ENCODE results near the gene GADL1.

The GADL1 gene

GRCh38 chr3:30686799-30687198, 207.7 kb downstream of the GADL1 start:
- no peak for TF ChIP-seq Cebpa-rat (IDR thresholded peaks at IDR 0.05)
- Histone ChIP-seq H3K9me3 (no peaks in the 10 kb centered on the region), H3K4me1 (peaks cover 96% of the 10 kb centered on the region)

GRCh38 chr3:30686176-30686575, 208.3 kb downstream of the GADL1 start:
- H4K20me1 ChIP-seq = peaks cover 100% of the 10 kb centered on the region
- H3K4me2 ChIP-seq = no peak overlapping the region
- no peaks in the 10 kb centered on the region for H3K9me3 ChIP-seq
- H3K4me3 ChIP-seq = no peak overlapping the region
- H3K36me3 ChIP-seq = peaks cover 99% of the 10 kb centered on the region
- H3K4me1 ChIP-seq = peaks cover 97% of the 10 kb centered on the region
- no peak overlapping the region for H3K27ac ChIP-seq
- no peak overlapping the region for H3K9ac ChIP-seq
- no peak for TF ChIP-seq Cebpa-rat (IDR thresholded peaks at IDR 0.05)
- H3K27me3 ChIP-seq = no peaks in the 10 kb centered on the region

More at GRCh38 chr3:30686799-30687198, 207.7 kb downstream of the GADL1 start:
- H3K4me3 ChIP-seq = no peak overlapping the region
- 0 out of 2 replicates have a peak overlapping the region, but pooled peaks have one; percentile 3 for H3K4me2 ChIP-seq
- no peak overlapping the region for H3K27ac ChIP-seq
- H4K20me1 ChIP-seq = peaks cover 100% of the 10 kb centered on the region
- no peak overlapping the region for H3K9ac ChIP-seq
- H3K27me3 ChIP-seq = no peaks in the 10 kb centered on the region
- H3K36me3 ChIP-seq = peaks cover 99% of the 10 kb centered on the region

- peaks cover 96% of the 10 kb centered on the region for H3K4me1 ChIP-seq
- peak overlapping the region; percentile 31 for H3K27ac ChIP-seq
Measured at GRCh38 chr3:30685267-30685667, 209.2 kb downstream of the GADL1 start.

DNA sequence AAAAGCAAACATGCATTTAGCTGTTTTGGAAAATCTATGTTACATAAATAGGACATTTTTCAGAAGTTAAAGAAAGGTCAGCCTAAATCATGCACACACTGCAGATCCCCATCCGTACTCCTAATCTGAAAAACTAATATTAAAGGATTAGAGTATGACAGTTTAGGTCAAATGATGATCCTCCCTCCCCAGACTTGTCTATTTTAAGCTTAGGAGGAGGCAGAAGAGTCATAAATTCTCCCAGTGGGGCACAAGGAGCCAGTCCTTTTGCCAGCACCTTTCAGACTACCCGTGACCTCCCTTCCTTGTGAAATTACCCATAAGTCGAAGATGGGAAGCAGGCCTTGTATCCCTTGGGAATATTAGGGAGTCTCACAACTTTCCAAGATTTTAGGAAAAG, 210.1 kb downstream of the GADL1 start:
- H3K9me3 ChIP-seq = no peaks in the 10 kb centered on the region
- no peaks in the 10 kb centered on the region for H3K27me3 ChIP-seq
- no peak overlapping the region for H3K9ac ChIP-seq
- H3K4me1 ChIP-seq = peaks cover 94% of the 10 kb centered on the region
- no peak overlapping the region for H3K4me2 ChIP-seq
- no peak for TF ChIP-seq Cebpa-rat (IDR thresholded peaks at IDR 0.05)
- H4K20me1 ChIP-seq = peaks cover 93% of the 10 kb centered on the region
- 0 out of 2 replicates have a peak overlapping the region, but pooled peaks have one; percentile 31 for H3K27ac ChIP-seq
- no peak overlapping the region for H3K4me3 ChIP-seq
- peaks cover 93% of the 10 kb centered on the region for H3K36me3 ChIP-seq

More at GRCh38 chr3:30685267-30685667, 209.2 kb downstream of the GADL1 start:
- TF ChIP-seq Cebpa-rat (IDR thresholded peaks at IDR 0.05) = no peak
- no peaks in the 10 kb centered on the region for H3K9me3 ChIP-seq
- H3K27me3 ChIP-seq = no peaks in the 10 kb centered on the region
- H3K4me3 ChIP-seq = no peak overlapping the region
- H3K9ac ChIP-seq = no peak overlapping the region
- H3K36me3 ChIP-seq = peaks cover 97% of the 10 kb centered on the region
- no peak overlapping the region; the same call in 1 of the 2 replicates for H3K4me2 ChIP-seq
- peaks cover 98% of the 10 kb centered on the region for H4K20me1 ChIP-seq

GRCh38 chr3:30683769-30684168, 210.7 kb downstream of the GADL1 start:
- Histone ChIP-seq H3K36me3 (peaks cover 93% of the 10 kb centered on the region), H3K9me3 (no peaks in the 10 kb centered on the region), H4K20me1 (peaks cover 93% of the 10 kb centered on the region), H3K9ac (no peak overlapping the region), H3K27ac (peak overlapping the region; percentile 40; the same call in 1 of the 2 replicates), H3K4me2 (0 out of 2 replicates have a peak overlapping the region, but pooled peaks have one; percentile 2), H3K4me3 (no peak overlapping the region), H3K27me3 (no peaks in the 10 kb centered on the region), H3K4me1 (peaks cover 94% of the 10 kb centered on the region)
- no peak for TF ChIP-seq Cebpa-rat (IDR thresholded peaks at IDR 0.05)

GRCh38 chr3:30682434-30683155, 211.9 kb downstream of the GADL1 start:
- no peak for TF ChIP-seq Cebpa-rat (IDR thresholded peaks at IDR 0.05)
- Histone ChIP-seq H3K4me3 (no peak overlapping the region), H3K27ac (no peak overlapping the region), H3K27me3 (no peaks in the 10 kb centered on the region), H3K36me3 (peaks cover 93% of the 10 kb centered on the region), H3K9me3 (no peaks in the 10 kb centered on the region), H3K4me2 (no peak overlapping the region), H3K9ac (no peak overlapping the region), H4K20me1 (peaks cover 93% of the 10 kb centered on the region), H3K4me1 (peaks cover 94% of the 10 kb centered on the region)

- no peak for TF ChIP-seq Cebpa-rat (IDR thresholded peaks at IDR 0.05)
- H3K36me3 ChIP-seq = peaks cover 93% of the 10 kb centered on the region
- no peak overlapping the region for H3K4me3 ChIP-seq
- H3K4me1 ChIP-seq = peaks cover 91% of the 10 kb centered on the region
- H3K27me3 ChIP-seq = no peaks in the 10 kb centered on the region
- H4K20me1 ChIP-seq = peaks cover 93% of the 10 kb centered on the region
- H3K4me2 ChIP-seq = peak overlapping the region; percentile 42
- peak overlapping the region; percentile 51 for H3K27ac ChIP-seq
- 0 out of 2 replicates have a peak overlapping the region, but pooled peaks have one; percentile 2 for H3K9ac ChIP-seq
- no peaks in the 10 kb centered on the region for H3K9me3 ChIP-seq
Measured at GRCh38 chr3:30681649-30682211, 212.7 kb downstream of the GADL1 start.

DNA sequence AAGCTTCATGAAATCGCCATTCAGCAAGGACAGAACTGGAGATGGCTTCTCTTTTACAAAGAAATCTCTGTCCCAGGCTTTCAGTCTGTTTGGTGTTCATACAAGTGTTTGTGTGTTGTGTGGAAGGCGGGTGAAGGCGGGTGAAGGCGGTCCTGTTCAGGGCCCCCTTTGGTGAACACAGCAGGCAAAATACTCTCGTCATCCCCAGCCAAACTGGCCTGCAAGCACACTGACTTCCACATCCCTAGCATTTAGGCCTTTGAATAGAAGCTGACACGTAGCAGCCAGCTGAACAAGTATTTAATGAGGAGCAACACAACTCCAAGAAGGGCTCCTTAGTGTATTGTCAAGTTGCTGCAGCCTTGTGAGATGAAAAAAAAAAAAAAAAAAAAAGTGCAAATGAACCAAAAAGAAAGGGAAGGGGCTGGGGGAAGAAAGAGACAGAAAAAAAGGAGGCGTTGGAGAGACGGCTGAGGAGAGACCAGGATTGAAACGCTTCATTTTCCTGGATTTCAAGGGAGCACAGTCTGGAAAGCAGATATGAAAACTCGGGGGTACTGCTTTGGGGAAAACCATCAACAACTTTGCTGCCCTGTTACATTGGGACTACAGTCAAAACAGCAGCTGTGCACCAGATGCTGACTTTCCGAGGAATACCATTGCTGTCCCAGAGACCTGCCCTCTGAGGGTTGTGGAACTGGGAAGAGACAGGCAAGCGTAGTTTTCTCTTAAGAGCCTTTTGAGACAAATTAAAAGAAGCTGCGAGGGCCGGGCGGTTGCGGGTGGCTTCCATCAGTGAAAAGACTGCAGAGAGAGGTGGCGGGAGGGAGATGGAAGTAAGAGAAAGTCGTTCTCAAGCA, 213.4 kb downstream of the GADL1 start:
- H3K9ac ChIP-seq = peak overlapping the region; percentile 10; the same call in 1 of the 2 replicates
- H3K27ac ChIP-seq = peak overlapping the region; percentile 51
- H3K4me3 ChIP-seq = no peak overlapping the region

GRCh38 chr3:30679045-30679444, 215.4 kb downstream of the GADL1 start:
- H3K4me2 ChIP-seq = peak overlapping the region; percentile 25; the same call in 1 of the 2 replicates

More for the DNA sequence above, 213.4 kb downstream of the GADL1 start:
- Histone ChIP-seq H3K36me3 (peaks cover 93% of the 10 kb centered on the region), H3K27me3 (no peaks in the 10 kb centered on the region), H4K20me1 (peaks cover 93% of the 10 kb centered on the region), H3K4me2 (peak overlapping the region; percentile 42), H3K9me3 (no peaks in the 10 kb centered on the region), H3K4me1 (peaks cover 91% of the 10 kb centered on the region)
- no peak for TF ChIP-seq Cebpa-rat (IDR thresholded peaks at IDR 0.05)

More at GRCh38 chr3:30679045-30679444, 215.4 kb downstream of the GADL1 start:
- Histone ChIP-seq H3K9me3 (no peaks in the 10 kb centered on the region), H4K20me1 (peaks cover 93% of the 10 kb centered on the region), H3K9ac (no peak overlapping the region), H3K36me3 (peaks cover 93% of the 10 kb centered on the region), H3K4me3 (no peak overlapping the region), H3K27ac (no peak overlapping the region), H3K27me3 (no peaks in the 10 kb centered on the region), H3K4me1 (peaks cover 71% of the 10 kb centered on the region)
- TF ChIP-seq Cebpa-rat (IDR thresholded peaks at IDR 0.05) = no peak

Measured in BLaER1 (cell line).